ENCODE data around the gene SYT14. TPM values are rescaled to one million over a fixed set of nuclear protein-coding genes. Genes with fewer than 3 reads are reported as not detected.
"Not testable (repeated sequence)": the region's sequence is repeated elsewhere in the genome, so short reads cannot be mapped to it uniquely, and the experiment has no call there.

SYT14 gene
- total and polyA plus RNA-seq, 2 experiments from 2014 or later: 0.55 to 1.7 TPM

GRCh38 chr1:209893751-209894150 is 44.3 kb upstream of the SYT14 start:
- Histone ChIP-seq H3K9me2 (ENCODE audit: insufficient read depth) (no peaks in the 10 kb centered on the region), H3K27ac (no peak overlapping the region), H3K9me3 (ENCODE audit: low read depth) (no peaks in the 10 kb centered on the region), H3K9ac (no peak overlapping the region), H3K4me1 (ENCODE audit: insufficient read depth) (peaks cover 38% of the 10 kb centered on the region), H4K20me1 (ENCODE audit: insufficient read depth) (no peaks in the 10 kb centered on the region), H3K4me2 (ENCODE audit: unreplicated experiment) (no peak overlapping the region), H3K36me3 (ENCODE audit: low read depth) (no peaks in the 10 kb centered on the region), H3K4me3 (no peak overlapping the region), H3K27me3 (replicated peaks; ENCODE audit: insufficient read depth) (no peaks in the 10 kb centered on the region), H3F3A (ENCODE audit: insufficient read depth) (peaks cover 33% of the 10 kb centered on the region), H3K79me2 (ENCODE audit: insufficient read depth) (no peaks in the 10 kb centered on the region), H2AFZ (no peak overlapping the region)
- TF ChIP-seq EZH2phosphoT487 (IDR thresholded peaks at IDR 0.05; ENCODE audit: insufficient read depth, low read depth) (no peak), EZH2 (IDR thresholded peaks at IDR 0.05; ENCODE audit: insufficient read depth, poor library complexity, severe bottlenecking) (no peak)
- in situ Hi-C loops (cut with MboI): no loop called here
- 86 to 88% methylated on average over 6 of the region's 6 CpGs for WGBS, 2 experiments (ENCODE audit: low coverage in 1 of 2, low lambda C conversion rate in 2 of 2, missing lambda C conversion rate in 2 of 2)
- no peak for DNase-seq

GRCh38 chr1:209895709-209896108 is 42.3 kb upstream of the SYT14 start:
- H3K9me3 ChIP-seq (ENCODE audit: low read depth): no peaks in the 10 kb centered on the region
- peak; percentile 89 for DNase-seq

GRCh38 chr1:209896346-209896745 is 41.7 kb upstream of the SYT14 start:
- H3K27ac ChIP-seq: peak overlapping the region; percentile 85
- DNase-seq: peak; percentile 30
- no peak overlapping the region for H2AFZ ChIP-seq

More at GRCh38 chr1:209895709-209896108, 42.3 kb upstream of the SYT14 start:
- Histone ChIP-seq H3K4me1 (ENCODE audit: insufficient read depth) (peaks cover 42% of the 10 kb centered on the region), H3K27ac (peak overlapping the region; percentile 85), H3K9ac (peak overlapping the region; percentile 61), H3K36me3 (ENCODE audit: low read depth) (no peaks in the 10 kb centered on the region), H3K79me2 (ENCODE audit: insufficient read depth) (no peaks in the 10 kb centered on the region), H3K4me2 (ENCODE audit: unreplicated experiment) (peak overlapping the region; percentile 46), H3F3A (ENCODE audit: insufficient read depth) (peaks cover 36% of the 10 kb centered on the region), H2AFZ (no peak overlapping the region), H4K20me1 (ENCODE audit: insufficient read depth) (no peaks in the 10 kb centered on the region), H3K9me2 (ENCODE audit: insufficient read depth) (no peaks in the 10 kb centered on the region), H3K4me3 (no peak overlapping the region; the same call in 1 of the 2 replicates), H3K27me3 (replicated peaks; ENCODE audit: insufficient read depth) (no peaks in the 10 kb centered on the region)
- TF ChIP-seq EZH2phosphoT487 (IDR thresholded peaks at IDR 0.05; ENCODE audit: insufficient read depth, low read depth): no peak
- WGBS, 2 experiments (ENCODE audit: low coverage in 1 of 2, low lambda C conversion rate in 2 of 2, missing lambda C conversion rate in 2 of 2): 5 to 7% methylated on average over 4 of the region's 4 CpGs
- in situ Hi-C loops (cut with MboI): no loop called here

GRCh38 chr1:209898271-209898670 is 39.7 kb upstream of the SYT14 start:
- H3F3A ChIP-seq (ENCODE audit: insufficient read depth): peaks cover 26% of the 10 kb centered on the region
- H3K9me3 ChIP-seq (ENCODE audit: low read depth); DNase-seq; H3K4me3 ChIP-seq; H3K9me2 ChIP-seq (ENCODE audit: insufficient read depth); H3K9ac ChIP-seq; in situ Hi-C loops (cut with MboI); H3K4me2 ChIP-seq (ENCODE audit: unreplicated experiment); H3K79me2 ChIP-seq (ENCODE audit: insufficient read depth); H3K27me3 ChIP-seq (replicated peaks; ENCODE audit: insufficient read depth); H3K27ac ChIP-seq; H4K20me1 ChIP-seq (ENCODE audit: insufficient read depth); H3K36me3 ChIP-seq (ENCODE audit: low read depth); H2AFZ ChIP-seq: not testable (repeated sequence)
- WGBS, 2 experiments (ENCODE audit: low coverage in 1 of 2, low lambda C conversion rate in 2 of 2, missing lambda C conversion rate in 2 of 2): 89 to 94% methylated on average over 6 of the region's 6 CpGs
- peaks cover 42% of the 10 kb centered on the region for H3K4me1 ChIP-seq (ENCODE audit: insufficient read depth)

More at GRCh38 chr1:209896346-209896745, 41.7 kb upstream of the SYT14 start:
- peak overlapping the region; percentile 50 for H3K9ac ChIP-seq
- no peaks in the 10 kb centered on the region for H3K9me3 ChIP-seq (ENCODE audit: low read depth)
- peaks cover 30% of the 10 kb centered on the region for H3F3A ChIP-seq (ENCODE audit: insufficient read depth)
- no peaks in the 10 kb centered on the region for H3K9me2 ChIP-seq (ENCODE audit: insufficient read depth)
- TF ChIP-seq EZH2phosphoT487 (IDR thresholded peaks at IDR 0.05; ENCODE audit: insufficient read depth, low read depth) (no peak), EZH2 (IDR thresholded peaks at IDR 0.05; ENCODE audit: insufficient read depth, poor library complexity, severe bottlenecking) (no peak)
- peak overlapping the region; percentile 43 for H3K4me2 ChIP-seq (ENCODE audit: unreplicated experiment)
- no peaks in the 10 kb centered on the region for H3K79me2 ChIP-seq (ENCODE audit: insufficient read depth)
- WGBS, 2 experiments (ENCODE audit: low coverage in 1 of 2, low lambda C conversion rate in 2 of 2, missing lambda C conversion rate in 2 of 2): 83 to 84% methylated on average over 4 of the region's 4 CpGs
- H3K4me1 ChIP-seq (ENCODE audit: insufficient read depth): peaks cover 42% of the 10 kb centered on the region
- H3K36me3 ChIP-seq (ENCODE audit: low read depth): no peaks in the 10 kb centered on the region
- no peaks in the 10 kb centered on the region for H4K20me1 ChIP-seq (ENCODE audit: insufficient read depth)
- H3K4me3 ChIP-seq: no peak overlapping the region
- in situ Hi-C loops (cut with MboI): no loop called here
- H3K27me3 ChIP-seq (replicated peaks; ENCODE audit: insufficient read depth): no peaks in the 10 kb centered on the region

- H3F3A ChIP-seq (ENCODE audit: insufficient read depth): peaks cover 26% of the 10 kb centered on the region
Observed at GRCh38 chr1:209898851-209899250, 39.2 kb upstream of the SYT14 start.

More at GRCh38 chr1:209898851-209899250, 39.2 kb upstream of the SYT14 start:
- H2AFZ ChIP-seq; H3K9me3 ChIP-seq (ENCODE audit: low read depth); H3K4me3 ChIP-seq; DNase-seq; H3K27ac ChIP-seq; H3K9me2 ChIP-seq (ENCODE audit: insufficient read depth); H3K36me3 ChIP-seq (ENCODE audit: low read depth); H3K27me3 ChIP-seq (replicated peaks; ENCODE audit: insufficient read depth); in situ Hi-C loops (cut with MboI); H4K20me1 ChIP-seq (ENCODE audit: insufficient read depth); H3K9ac ChIP-seq; H3K4me2 ChIP-seq (ENCODE audit: unreplicated experiment); H3K79me2 ChIP-seq (ENCODE audit: insufficient read depth): not testable (repeated sequence)
- WGBS, 2 experiments (ENCODE audit: low coverage in 1 of 2, low lambda C conversion rate in 2 of 2, missing lambda C conversion rate in 2 of 2): 95 to 99% methylated on average over 14 to 16 of the region's 21 CpGs
- peaks cover 42% of the 10 kb centered on the region for H3K4me1 ChIP-seq (ENCODE audit: insufficient read depth)

Measured in GM23248 (cell line).